Left colon (tissue), 2 donors: ENCODE data around the gene TEX261. TPM values are rescaled to one million over a fixed set of nuclear protein-coding genes. Genes with fewer than 3 reads are reported as not detected.
"Not testable (repeated sequence)": the region's sequence is repeated elsewhere in the genome, so short reads cannot be mapped to it uniquely, and the experiment has no call there.

Experiments used
- ATAC-seq: fragments of 200-7000 bp; cut with Tn5 transposase; one replicate; pipeline ENCODE4 v1.9.1; 2020; ENCODE audit warnings: mild to moderate bottlenecking, moderate library complexity
- DNase-seq, 2 donors: peaks; one replicate each; pipeline ENCODE4 v3.0.0-alpha.2; 2020
- intact Hi-C, 2 donors: fragments of 100-400 bp; cut with DNase I in 1 of 2; cut with micrococcal nuclease in 1 of 2; formaldehyde crosslinking; loops; one replicate each; pipeline versions ENCODE4 v1.11.2 to v1.14.0; 2022; cut with DNase I, micrococcal nuclease
- long read RNA-seq: library from polyadenylated mRNA; unstranded; transcript quantifications from one replicate; pipeline ENCODE4 v2.0.0, GENCODE V29; 2021
- total RNA-seq, 2 donors: library from RNA; stranded (reverse); fragmentation: NEBNext Ultra II Directional; extraction: Animal tissue kit (Norgen Biotek cat#: 25700); gene quantifications; one replicate each; pipeline ENCODE4 v1.2.1, GENCODE V29; 2021
- donor health status: DM: no; HTN: no; CAD: no.
- donor health status: DM: yes; HTN: yes; CAD: no.

Gene TEX261
- total RNA-seq = 10 to 100 TPM; 42.1 to 50.4 TPM
- long read RNA-seq, transcript TEX261-201 (6 exons, 3,441 nt) = major isoform, 16 of 35 reads
- long read RNA-seq, partial matches to known transcripts = 10 of 35 reads
- long read RNA-seq, other reads (novel, unspliced or antisense) = 9 of 35 reads

DNA sequence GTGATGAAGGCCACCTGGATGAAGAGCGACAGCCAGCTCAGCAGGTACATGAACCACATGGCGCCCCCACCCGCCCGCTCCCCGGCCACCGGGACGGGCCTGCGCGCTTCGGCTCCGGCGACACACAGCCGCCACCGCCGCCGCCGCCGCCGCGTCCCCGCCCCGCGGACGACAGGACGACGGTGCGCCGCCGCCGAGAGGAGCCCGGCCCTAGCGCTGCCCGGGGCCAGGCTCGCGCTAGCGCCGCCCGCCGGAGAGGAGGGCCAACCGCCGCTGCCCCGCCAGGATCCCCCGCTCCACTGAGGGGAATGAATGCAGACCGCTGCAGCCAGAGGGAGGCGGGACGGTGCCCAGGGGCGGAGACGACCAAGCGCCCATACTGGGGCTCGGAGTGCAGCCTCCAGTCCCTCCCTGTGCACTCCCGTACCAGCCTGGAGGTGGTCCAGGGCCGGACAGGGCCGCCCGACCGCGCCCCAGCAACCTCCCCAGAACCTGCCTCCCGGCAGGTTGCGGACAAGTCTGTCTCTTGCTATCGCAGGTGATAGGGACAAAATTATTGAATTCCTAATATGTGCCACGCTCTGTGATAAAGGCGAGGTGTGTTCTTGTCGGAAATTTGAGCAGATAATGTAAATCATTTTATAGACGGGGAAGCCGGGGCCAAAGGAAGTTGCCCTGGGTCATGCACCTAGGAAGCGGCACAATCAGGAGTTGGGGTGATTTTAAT is at the start of gene TEX261:
Gene TEX261, minus strand, starts transcription at position 175 of the 727 bp plus-strand sequence. Its CDS starts 116 bp downstream, at position 59.
- peak; percentile 89 to 91 for DNase-seq
- intact Hi-C loops = no loop called here

GRCh38 chr2:71043531-71044407 is 49.1 kb upstream of the TEX261 start:
- intact Hi-C loops = no loop called here
- ATAC-seq = no peak
- DNase-seq = no peak

More for the DNA sequence above, at the start of gene TEX261:
- peak; percentile 96 for ATAC-seq

DNA sequence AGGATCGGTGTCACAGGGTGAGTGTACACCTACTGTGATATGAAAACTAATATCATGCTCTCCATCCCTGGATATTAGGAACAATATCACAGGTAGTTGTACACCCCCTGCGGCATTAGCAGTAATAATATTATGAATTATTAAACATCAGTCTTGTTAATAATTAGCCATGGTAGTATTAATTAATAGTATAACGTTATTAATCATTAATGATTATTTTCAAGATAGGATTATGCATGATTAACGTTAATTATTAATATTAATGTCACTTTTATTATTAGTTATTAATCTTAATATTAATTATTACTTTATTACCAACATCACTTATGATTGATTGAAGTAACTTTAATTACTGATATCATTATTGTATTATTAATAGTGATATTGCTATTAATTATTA is 47.6 kb upstream of the TEX261 start:
- intact Hi-C loops = no loop called here
- DNase-seq = no peak
- no peak for ATAC-seq

GRCh38 chr2:71036296-71036695 is 41.6 kb upstream of the TEX261 start:
- DNase-seq, ATAC-seq, intact Hi-C loops: not testable (repeated sequence)

DNA sequence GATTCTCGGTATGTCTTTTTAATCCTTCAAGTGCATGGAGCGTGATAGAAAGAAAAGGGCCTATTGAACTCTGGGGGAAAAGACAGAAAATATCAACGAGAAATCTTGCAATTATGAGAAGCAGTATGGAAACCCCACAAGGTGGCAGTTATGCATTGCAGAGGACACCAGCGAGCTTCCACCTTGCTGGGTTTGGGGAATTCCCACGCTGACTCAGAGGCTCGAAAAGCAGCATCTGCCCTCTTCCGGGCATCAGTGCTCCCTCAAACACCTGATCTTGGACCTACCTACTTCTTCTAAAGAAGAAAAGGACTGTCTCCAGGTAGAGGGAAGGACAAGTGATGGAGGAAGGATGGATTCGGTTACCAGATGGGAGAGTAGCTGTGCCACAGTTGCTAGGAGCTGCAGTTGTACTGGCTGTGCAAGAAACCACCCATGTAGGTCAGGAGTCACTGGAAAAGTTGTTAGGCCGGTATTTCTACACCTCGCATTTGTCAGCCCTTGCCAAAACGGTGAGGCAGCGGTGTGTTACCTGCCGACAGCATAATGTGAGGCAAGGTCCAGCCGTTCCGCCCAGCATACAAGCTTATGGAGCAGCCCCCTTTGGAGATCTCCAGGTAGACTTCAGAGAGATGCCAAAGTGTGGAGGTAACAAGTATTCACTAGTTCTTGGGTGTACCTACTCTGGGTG is 29.0 kb upstream of the TEX261 start:
- ATAC-seq, intact Hi-C loops: not testable (repeated sequence)
- DNase-seq = peak; percentile 45 to 68

DNA sequence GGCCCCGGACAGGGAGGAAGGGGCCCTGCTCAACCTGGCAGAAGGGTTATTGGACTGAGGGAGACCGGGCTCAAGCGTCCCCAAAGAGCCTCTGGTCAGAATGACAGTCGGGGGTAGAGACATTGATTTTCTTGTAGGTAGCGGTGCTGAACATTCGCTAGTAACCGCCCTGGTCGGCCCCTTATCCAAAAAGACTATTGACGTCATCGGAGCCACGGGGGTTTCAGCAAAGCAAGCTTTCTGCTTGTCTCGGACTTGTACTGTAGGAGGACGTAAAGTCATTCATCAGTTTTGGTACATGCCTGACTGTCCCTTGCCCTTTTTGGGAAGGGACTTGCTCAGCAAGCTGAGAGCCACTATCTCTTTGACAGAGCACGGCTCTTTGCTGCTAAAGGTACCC is 26.7 kb upstream of the TEX261 start:
- intact Hi-C loops, ATAC-seq: not testable (repeated sequence)

DNA sequence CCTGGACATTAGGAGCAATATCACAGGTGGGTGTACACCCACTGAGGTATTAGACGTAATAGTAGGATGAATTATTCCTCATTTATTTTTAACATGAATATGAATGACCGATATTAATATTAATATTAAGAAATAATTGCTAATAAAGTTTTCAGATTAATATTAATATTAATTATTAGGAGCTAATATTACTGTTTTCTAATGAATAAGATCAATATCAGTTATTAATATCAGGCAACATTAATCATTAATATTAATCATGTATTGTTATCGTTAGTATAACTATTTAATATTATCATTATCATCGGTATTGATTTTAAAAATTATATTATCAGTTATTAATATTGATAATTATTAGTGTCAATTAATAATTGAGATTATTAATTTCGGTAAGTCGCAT is 25.3 kb upstream of the TEX261 start:
- ATAC-seq, DNase-seq, intact Hi-C loops: not testable (repeated sequence)

More for the DNA sequence above, 26.7 kb upstream of the TEX261 start:
- DNase-seq = not testable (repeated sequence)

GRCh38 chr2:71018625-71019024 is 24.0 kb upstream of the TEX261 start:
- intact Hi-C loops = no loop called here
- DNase-seq (no peak), ATAC-seq (no peak)

DNA sequence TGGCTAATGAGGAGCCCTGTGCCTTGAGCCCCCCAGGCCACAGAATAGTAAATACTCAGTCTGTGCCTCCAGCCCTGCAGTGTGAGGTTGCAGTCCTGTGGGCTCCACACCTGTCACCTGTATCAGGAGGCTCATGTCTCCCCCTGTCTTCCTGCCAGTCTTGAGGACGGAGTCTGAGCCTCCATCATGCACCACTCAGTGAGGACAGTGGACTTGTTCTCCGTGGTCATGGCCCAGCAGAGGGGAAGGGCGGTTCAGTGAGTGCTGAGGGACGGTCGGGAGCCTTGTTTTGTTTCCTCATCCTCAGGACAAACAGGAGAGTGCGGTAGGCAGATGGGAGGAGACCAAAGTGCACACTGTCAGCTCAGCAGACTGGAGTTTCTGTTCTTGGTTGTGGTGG is 17.1 kb upstream of the TEX261 start:
- ATAC-seq, DNase-seq, intact Hi-C loops: not testable (repeated sequence)

- DNase-seq (no peak), ATAC-seq (no peak)
- intact Hi-C loops = no loop called here
Observed at GRCh38 chr2:71008342-71008741, 13.7 kb upstream of the TEX261 start.

GRCh38 chr2:71006955-71007799 is 12.5 kb upstream of the TEX261 start:
- no peak for ATAC-seq
- intact Hi-C loops = no loop called here
- no peak for DNase-seq

DNA sequence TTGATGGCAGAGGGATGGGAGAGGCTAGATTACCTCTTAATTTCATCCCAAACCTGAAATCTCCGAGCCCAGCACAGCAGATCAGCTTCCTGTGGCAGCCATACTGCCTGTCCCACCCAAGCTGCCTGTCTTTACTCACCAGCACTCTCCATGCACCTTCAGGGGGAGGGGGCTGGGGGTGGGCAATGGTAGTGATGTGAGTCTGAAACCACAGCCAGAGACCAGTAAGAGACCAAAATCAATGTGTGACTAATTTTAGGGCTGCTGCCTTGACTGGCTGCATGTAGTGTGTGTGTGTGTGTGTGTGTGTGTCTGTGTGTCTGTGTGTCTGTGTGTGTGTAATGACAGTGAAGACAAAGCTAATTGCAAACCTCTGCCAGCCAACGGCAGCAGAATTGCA is 11.7 kb upstream of the TEX261 start:
- DNase-seq = no peak
- ATAC-seq = no peak
- intact Hi-C loops = no loop called here

DNA sequence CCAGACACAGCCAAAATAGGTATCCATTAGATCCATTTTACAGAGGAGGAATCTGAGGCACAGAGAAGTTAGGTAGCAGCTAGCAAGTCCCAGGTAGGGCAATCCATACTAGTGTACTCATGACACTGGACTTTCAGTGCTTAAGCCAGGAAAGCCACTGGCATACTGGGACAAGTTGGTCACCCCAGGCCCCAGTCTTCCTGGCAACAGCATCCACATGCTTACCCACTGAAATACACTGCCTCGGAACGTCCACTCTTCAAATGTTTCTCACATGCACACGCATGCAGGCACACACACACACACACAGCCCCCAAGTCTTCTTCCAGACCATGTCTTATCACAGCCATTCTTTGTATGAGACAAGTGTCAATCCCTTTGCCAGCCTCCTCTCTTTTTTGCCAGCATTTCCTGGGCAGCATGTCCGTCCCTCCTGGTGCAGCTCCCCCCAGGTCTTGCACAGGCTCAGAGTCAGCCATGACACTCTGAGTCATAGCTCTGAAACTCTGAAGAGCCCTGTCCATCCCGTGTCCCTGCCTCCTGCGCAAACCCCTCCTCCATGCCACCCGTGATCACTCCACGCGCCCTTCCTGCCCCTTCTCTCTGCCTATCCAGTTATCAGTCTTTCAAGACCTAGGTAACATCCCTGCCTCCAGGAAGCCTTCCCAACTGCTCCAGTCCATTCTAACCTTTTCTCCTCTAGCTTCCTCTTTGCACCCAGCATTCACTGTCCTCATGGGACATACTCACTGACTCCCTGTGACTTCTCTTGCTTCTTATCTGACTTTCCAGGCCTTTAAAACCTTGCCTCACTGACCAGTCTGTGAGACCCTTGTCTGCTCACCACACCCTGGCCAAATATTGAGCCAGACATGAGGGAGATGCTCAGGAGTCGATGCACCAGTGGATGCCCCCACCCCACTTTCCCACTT is 10.9 kb upstream of the TEX261 start:
- intact Hi-C loops = no loop called here
- no peak for DNase-seq
- no peak for ATAC-seq

GRCh38 chr2:71004857-71005256 is 10.2 kb upstream of the TEX261 start:
- intact Hi-C loops = no loop called here
- no peak for ATAC-seq
- no peak for DNase-seq

- DNase-seq = no peak
- intact Hi-C loops = no loop called here
- ATAC-seq = no peak
Observed at GRCh38 chr2:71003966-71004755, 9.5 kb upstream of the TEX261 start.

- ATAC-seq (no peak), DNase-seq (no peak)
- intact Hi-C loops = no loop called here
Observed at GRCh38 chr2:71003396-71003795, 8.7 kb upstream of the TEX261 start.
